T-helper 1 cell treated with Interleukin-12 subunit alpha and Interleukin-12 subunit beta and Interleukin-4 antibody, amounts not matched to agents 30 ng/mL and 1 ng/mL, for 36 hours (primary cell): ENCODE measurements around the gene MORN5. TPM values are rescaled to one million over a fixed set of nuclear protein-coding genes. Genes with fewer than 3 reads are reported as not detected.
"Not testable (repeated sequence)": the region's sequence is repeated elsewhere in the genome, so short reads cannot be mapped to it uniquely, and the experiment has no call there.

Source experiments
- intact Hi-C: fragments of 100-400 bp; cut with micrococcal nuclease; formaldehyde crosslinking; loops from one replicate; pipeline ENCODE4 v1.15.1; 2024
- total RNA-seq: library from RNA; stranded (reverse); gene quantifications from 2 replicates; pipeline ENCODE4 v1.2.3, GENCODE V29; 2022

The MORN5 gene
- not detected in 2 replicates for total RNA-seq

- intact Hi-C loops: loop anchor here (1.0 to 10.0 kb wide), 10 partner anchors 34 to 1109 kb away; partner anchors contain the start of genes MRRF, PDCL, RABGAP1 and RBM18
These were observed at the start of gene MORN5, which contains the start of gene NDUFA8 for GRCh38 chr9:122159026-122159924. MORN5 (plus strand) TSS chr9:122159908; CDS start chr9:122159973, 65 bp downstream. NDUFA8 (minus strand) TSS chr9:122159779; CDS start chr9:122159677, 102 bp downstream.

GRCh38 chr9:122110100-122110833, 49.4 kb upstream of the MORN5 start:
- intact Hi-C loops: no loop called here

DNA sequence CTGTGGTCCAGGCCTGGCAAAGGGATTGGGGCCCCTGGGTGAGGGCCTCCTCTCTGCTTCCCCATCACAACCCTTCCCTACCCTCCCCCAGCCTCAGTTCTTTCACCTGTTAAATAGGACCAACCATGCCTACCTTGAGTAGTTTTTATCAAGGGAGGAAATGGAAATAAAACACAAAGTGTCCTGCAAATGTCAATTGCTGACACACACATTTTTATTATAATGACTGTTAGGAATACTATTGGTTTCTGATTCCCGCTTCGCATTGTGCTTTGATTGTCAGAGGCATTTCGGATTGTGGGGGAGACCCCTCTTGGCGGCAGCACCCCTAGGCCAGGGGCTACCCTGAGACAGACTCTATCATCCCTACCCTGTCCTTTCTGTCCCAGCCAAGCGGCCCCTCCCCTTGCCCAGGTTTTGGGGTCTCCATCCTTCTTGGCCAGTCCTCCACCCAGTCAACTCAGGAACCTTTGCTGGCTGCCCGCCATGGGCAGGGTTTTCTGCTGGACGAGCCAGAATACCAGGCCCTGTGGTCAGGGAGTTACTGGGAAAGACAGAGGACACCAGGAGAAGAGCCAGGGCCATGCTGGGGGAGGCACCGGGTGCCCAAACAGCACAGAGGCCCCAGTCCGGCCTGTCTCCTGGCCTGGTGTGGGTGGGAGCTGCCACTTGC, 48.2 kb upstream of the MORN5 start:
- intact Hi-C loops: no loop called here

DNA sequence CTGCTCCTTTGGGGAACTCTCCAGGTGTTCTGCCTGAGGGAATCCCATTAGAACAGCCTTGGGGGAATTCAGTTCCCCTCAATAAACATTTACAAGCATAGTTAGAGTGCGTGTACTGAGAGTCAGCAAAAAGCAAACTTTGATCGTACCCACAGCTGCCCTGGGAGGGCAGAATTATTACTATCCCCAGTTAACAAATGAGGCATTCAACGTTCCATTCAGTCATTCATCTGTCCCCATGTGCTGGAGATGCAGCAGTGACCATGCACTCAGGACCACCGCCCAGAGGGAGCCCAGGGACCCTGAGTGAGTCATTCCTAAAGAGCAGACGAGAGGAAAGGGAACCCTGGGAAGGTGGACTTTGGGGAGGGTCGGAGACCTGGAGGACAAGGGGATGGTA, 47.5 kb upstream of the MORN5 start:
- intact Hi-C loops: no loop called here

DNA sequence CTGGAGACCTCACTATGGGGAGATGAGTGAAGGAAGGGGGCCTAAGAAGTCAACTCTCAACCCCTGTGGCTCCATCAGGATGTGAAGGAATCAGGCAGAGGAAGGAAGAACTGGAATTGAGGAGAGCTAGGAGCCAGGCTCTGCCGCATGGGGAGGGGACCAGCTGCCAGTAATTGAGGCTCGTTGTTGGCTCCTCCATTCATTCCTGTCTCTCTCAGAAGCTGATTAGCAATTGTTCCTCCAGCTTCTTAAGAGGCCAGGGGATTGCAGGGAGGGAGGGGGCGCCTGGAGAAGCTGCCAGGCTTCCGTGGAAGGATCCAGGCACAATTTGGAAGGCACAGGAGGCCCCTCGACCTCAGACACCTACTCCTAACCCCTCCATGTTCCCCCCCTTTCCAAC, 46.1 kb upstream of the MORN5 start:
- intact Hi-C loops: no loop called here

DNA sequence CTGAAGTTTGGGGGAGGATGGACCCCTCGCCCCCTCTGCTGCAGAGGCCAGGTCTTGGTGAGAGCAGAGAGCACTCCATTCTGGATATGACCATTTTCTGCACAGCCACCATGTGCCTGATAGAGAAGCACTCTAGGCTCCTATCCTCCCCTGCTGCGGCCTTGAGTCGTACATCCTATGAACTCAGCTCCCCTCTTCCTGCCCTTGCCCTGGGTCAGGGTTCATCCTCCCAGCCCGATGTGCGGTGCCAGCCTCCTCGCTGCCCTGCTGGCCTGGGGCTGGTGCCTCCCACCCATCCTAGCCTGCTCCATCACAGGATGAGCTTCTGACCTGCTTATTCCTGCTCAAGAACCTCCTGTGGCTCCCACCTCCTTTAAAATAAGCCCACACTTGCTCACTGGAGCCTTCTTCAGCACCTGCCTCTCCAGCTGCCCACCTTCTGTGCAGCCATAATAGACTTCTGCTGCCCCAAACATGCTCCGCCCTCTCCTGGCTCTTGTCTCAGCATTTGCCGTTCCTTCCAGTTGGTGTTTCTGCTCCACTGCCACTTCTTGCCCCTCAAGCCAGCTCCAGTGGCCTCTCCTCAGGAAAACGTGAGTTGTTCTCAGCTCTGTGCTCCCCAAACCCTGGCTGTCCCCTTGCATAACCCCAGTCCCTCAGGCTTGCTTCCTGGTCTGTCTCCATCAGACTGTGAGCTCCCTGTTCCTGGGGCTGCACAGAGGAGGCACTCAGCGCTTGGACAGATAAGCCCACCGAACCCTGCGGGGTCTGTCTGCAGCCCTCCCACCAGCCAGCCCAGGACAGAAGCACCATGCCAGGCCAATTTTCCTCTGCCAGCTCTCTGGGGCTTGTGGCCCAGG, 44.3 kb upstream of the MORN5 start:
- intact Hi-C loops: no loop called here

DNA sequence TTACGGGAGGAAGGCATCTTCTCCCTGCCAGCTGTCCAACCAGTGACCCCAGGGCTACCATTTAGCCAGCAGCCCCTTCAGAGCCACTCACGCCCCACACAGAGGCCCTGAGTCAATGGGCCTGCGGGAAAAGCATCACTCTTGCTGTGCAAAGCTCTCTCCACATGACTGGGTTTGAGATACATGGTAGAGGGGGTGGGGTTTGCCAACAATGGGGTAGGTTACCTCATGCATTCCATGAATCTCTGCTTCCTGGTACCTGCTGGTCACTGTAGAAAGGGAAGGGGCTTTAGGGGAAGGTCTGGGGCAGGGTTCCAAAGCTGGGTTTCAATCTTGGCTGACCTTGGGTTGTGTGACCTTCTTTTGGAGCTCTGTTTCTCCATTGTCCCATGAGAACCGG, 43.7 kb upstream of the MORN5 start:
- intact Hi-C loops: no loop called here

DNA sequence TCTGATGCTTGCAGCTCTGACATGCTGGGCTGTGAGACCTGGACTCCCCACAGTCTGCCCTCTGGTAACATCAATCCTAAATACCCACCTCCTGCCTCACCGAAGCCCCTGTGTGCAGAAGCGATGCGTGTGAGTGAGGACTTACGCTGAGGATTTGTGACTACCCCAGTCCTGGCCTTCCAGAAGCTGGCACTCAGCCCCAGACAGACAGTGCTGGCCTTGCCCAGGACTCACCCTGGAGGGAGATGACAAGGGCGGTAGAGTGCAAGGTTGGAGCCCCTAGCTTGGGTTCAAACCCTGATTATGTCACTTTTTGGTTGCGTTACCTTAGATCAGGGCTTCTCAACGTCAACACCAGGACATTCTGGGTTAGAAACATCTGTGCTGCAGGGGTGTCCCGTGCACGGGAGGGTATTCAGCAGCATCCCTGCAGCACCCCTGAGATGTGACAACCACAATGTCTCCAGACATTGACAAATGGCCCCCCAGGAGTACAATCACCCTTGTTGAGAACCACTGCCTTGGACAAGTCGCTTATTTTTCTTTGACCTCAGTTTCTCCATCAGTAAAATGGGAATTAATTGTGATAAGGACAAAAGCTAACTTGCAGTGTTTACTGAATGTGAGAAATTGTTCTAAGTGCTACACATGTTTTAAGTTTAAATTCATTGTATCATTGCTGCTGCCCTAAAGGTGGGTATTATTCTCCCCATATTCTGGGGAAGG, 43.1 kb upstream of the MORN5 start:
- intact Hi-C loops: no loop called here

- intact Hi-C loops: not testable (repeated sequence)
These were observed 42.5 kb upstream of the MORN5 start for GRCh38 chr9:122117241-122117640.

- intact Hi-C loops: no loop called here
These were observed 41.2 kb upstream of the MORN5 start for GRCh38 chr9:122118343-122119165.

DNA sequence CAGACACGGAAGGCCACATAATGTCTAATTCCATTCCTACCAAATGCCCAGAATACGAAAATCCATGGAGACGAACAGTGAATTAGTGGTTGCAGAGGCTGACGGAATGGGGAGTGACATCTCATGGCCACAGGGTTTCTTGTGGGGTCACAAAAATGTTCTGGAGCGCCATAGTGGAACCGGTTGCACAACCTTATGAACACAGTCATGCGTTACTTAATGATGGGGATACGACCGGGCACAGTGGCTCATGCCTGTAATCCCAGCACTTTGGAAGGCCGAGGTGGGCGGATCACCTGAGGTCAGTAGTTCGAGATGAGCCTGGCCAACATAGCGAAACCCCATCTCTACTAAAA, 40.6 kb upstream of the MORN5 start:
- intact Hi-C loops: no loop called here

GRCh38 chr9:122119721-122120120, 40.0 kb upstream of the MORN5 start:
- intact Hi-C loops: no loop called here

- intact Hi-C loops: no loop called here
These were observed 39.2 kb upstream of the MORN5 start for GRCh38 chr9:122120316-122121071.

- intact Hi-C loops: no loop called here
These were observed 38.3 kb upstream of the MORN5 start for GRCh38 chr9:122121391-122121790.

GRCh38 chr9:122121931-122122330, 37.8 kb upstream of the MORN5 start:
- intact Hi-C loops: no loop called here

- intact Hi-C loops: no loop called here
These were observed 37.2 kb upstream of the MORN5 start for GRCh38 chr9:122122468-122122867.

- intact Hi-C loops: loop anchor here (1.0 kb wide), 2 partner anchors 24 to 436 kb away; no protein-coding TSS in a partner anchor
These were observed 36.6 kb upstream of the MORN5 start for GRCh38 chr9:122122903-122123632.

DNA sequence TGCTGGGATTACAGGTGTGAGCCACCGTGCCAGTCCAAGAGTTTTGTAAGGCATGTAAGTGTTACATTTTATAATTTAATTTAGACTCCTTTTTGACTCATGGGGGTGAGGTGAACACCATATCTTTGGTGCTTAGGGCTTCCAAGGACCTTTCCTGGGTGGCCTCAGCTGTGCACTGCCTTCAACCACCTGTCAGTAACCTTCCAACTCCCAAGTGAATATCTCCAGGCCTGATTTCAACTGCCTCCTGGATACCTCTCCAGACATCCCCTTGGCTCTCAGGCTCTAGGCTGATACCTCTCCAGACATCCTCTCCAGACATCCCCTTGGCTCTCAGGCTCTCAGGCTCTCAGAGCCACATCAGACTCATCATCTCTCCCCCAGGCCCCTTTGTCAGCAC, 35.7 kb upstream of the MORN5 start:
- intact Hi-C loops: no loop called here
